ENCODE results near the gene TEX52. TPM values are rescaled to one million over a fixed set of nuclear protein-coding genes. Genes with fewer than 3 reads are reported as not detected.
A peak's percentile ranks its signal among the peaks of the same experiment; 100 is the strongest.

TEX52 gene
- total and polyA plus RNA-seq, 2 of the 13 experiments (the other 11 are each of a cell fraction or from before 2014, with no cell fraction given) = 0.05 TPM; not detected in 1

DNA sequence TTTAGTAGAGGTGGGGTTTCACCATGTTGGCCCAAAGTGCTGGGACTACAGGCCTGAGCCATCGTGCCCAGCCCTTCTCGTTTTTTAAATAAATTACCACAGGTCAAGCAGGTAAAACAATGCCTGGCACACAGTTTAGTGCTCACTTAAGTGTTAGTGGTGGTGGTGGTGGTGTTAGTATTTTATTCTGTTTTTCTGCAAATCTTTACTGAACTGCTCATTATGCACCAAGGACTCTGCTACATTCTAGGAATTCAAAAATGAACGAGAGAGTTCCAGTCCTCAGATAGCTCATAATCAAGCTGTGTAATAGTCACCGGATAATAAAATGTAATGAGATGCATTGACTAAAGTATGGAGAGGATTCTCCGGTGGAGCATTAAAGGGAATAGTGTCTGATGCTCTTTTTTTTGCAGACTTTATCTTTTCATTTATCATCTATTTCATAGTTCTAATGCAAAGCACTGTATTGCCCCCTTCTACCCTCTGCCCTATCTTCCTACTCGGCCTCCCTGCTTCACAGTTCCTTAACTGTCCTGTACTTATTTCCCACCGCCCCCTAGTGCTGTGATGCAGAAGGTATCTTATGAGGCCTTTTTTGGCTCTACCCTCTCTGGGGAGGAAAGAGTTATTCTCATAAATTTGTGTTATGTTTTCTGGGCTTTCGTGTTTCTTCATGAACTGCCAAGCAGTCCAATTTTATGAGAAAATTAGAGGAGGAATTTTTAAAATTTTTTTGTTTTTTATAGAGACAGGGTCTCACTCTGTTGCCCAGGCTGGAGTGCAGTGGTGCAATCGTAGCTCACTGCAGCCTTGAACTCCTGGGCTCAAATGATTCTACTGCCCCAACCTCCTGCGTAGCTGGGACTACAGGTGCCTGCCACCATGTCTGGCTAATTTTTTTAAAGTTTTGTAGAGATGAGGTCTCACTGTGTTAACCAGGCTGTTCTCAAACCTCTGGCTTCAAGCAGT, 43.3 kb downstream of the TEX52 start (continued):
- TF ChIP-seq, protein P1, sequence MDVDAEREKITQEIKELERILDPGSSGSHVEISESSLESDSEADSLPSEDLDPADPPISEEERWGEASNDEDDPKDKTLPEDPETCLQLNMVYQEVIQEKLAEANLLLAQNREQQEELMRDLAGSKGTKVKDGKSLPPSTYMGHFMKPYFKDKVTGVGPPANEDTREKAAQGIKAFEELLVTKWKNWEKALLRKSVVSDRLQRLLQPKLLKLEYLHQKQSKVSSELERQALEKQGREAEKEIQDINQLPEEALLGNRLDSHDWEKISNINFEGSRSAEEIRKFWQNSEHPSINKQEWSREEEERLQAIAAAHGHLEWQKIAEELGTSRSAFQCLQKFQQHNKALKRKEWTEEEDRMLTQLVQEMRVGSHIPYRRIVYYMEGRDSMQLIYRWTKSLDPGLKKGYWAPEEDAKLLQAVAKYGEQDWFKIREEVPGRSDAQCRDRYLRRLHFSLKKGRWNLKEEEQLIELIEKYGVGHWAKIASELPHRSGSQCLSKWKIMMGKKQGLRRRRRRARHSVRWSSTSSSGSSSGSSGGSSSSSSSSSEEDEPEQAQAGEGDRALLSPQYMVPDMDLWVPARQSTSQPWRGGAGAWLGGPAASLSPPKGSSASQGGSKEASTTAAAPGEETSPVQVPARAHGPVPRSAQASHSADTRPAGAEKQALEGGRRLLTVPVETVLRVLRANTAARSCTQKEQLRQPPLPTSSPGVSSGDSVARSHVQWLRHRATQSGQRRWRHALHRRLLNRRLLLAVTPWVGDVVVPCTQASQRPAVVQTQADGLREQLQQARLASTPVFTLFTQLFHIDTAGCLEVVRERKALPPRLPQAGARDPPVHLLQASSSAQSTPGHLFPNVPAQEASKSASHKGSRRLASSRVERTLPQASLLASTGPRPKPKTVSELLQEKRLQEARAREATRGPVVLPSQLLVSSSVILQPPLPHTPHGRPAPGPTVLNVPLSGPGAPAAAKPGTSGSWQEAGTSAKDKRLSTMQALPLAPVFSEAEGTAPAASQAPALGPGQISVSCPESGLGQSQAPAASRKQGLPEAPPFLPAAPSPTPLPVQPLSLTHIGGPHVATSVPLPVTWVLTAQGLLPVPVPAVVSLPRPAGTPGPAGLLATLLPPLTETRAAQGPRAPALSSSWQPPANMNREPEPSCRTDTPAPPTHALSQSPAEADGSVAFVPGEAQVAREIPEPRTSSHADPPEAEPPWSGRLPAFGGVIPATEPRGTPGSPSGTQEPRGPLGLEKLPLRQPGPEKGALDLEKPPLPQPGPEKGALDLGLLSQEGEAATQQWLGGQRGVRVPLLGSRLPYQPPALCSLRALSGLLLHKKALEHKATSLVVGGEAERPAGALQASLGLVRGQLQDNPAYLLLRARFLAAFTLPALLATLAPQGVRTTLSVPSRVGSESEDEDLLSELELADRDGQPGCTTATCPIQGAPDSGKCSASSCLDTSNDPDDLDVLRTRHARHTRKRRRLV (CRISPR knock-in tag; IDR thresholded peaks at IDR 0.05) = 0 out of 2 replicates have a peak, but pooled peaks have one; percentile 45
- no peak for TF ChIP-seq ONECUT2 (CRISPR knock-in tag; IDR thresholded peaks at IDR 0.05)
- TF ChIP-seq CCDC6 (CRISPR knock-in tag; IDR thresholded peaks at IDR 0.05) = no peak
- peak; percentile 48; the same call in 1 of the 2 replicates for TF ChIP-seq GATAD1 (CRISPR knock-in tag; IDR thresholded peaks at IDR 0.05)
- no peak for TF ChIP-seq ZNF850 (CRISPR knock-in tag; conservative IDR thresholded peaks at IDR 0.05)
- no peak for TF ChIP-seq ZEB1 (IDR thresholded peaks at IDR 0.05; ENCODE audit: insufficient replicate concordance, low read depth)
- no peak for TF ChIP-seq ZBTB7B (CRISPR knock-in tag; IDR thresholded peaks at IDR 0.05)
- TF ChIP-seq THAP7 (CRISPR knock-in tag; IDR thresholded peaks at IDR 0.05) = 0 out of 2 replicates have a peak, but pooled peaks have one; percentile 4
- TF ChIP-seq, protein P2, sequence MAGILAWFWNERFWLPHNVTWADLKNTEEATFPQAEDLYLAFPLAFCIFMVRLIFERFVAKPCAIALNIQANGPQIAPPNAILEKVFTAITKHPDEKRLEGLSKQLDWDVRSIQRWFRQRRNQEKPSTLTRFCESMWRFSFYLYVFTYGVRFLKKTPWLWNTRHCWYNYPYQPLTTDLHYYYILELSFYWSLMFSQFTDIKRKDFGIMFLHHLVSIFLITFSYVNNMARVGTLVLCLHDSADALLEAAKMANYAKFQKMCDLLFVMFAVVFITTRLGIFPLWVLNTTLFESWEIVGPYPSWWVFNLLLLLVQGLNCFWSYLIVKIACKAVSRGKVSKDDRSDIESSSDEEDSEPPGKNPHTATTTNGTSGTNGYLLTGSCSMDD (CRISPR knock-in tag; IDR thresholded peaks at IDR 0.05) = no peak
- no peak for TF ChIP-seq ELF4 (CRISPR knock-in tag; IDR thresholded peaks at IDR 0.05; ENCODE audit: borderline replicate concordance)
- TF ChIP-seq MAFK (conservative IDR thresholded peaks at IDR 0.05 in 1 of 2, IDR thresholded peaks at IDR 0.05 in 1 of 2; ENCODE audit: low read length in 2 of 2) = no peak
- TF ChIP-seq ZNF12 (CRISPR knock-in tag; IDR thresholded peaks at IDR 0.05) = no peak
- TF ChIP-seq ZNF674 (CRISPR knock-in tag; IDR thresholded peaks at IDR 0.05; ENCODE audit: low read depth) = no peak
- TF ChIP-seq, protein P3, sequence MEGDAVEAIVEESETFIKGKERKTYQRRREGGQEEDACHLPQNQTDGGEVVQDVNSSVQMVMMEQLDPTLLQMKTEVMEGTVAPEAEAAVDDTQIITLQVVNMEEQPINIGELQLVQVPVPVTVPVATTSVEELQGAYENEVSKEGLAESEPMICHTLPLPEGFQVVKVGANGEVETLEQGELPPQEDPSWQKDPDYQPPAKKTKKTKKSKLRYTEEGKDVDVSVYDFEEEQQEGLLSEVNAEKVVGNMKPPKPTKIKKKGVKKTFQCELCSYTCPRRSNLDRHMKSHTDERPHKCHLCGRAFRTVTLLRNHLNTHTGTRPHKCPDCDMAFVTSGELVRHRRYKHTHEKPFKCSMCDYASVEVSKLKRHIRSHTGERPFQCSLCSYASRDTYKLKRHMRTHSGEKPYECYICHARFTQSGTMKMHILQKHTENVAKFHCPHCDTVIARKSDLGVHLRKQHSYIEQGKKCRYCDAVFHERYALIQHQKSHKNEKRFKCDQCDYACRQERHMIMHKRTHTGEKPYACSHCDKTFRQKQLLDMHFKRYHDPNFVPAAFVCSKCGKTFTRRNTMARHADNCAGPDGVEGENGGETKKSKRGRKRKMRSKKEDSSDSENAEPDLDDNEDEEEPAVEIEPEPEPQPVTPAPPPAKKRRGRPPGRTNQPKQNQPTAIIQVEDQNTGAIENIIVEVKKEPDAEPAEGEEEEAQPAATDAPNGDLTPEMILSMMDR (CRISPR knock-in tag; IDR thresholded peaks at IDR 0.05) = peak; percentile 76
- no peak for TF ChIP-seq DR1 (CRISPR knock-in tag; IDR thresholded peaks at IDR 0.05)
- no peak for TF ChIP-seq ZSCAN12 (CRISPR knock-in tag; IDR thresholded peaks at IDR 0.05)
- no peak for TF ChIP-seq ZSCAN25 (CRISPR knock-in tag; IDR thresholded peaks at IDR 0.05)
- TF ChIP-seq HBP1 (CRISPR knock-in tag; IDR thresholded peaks at IDR 0.05; ENCODE audit: low read depth) = no peak

Measured in HepG2 (cell line).